ENCODE measurements around the gene TGFB2.

- no peak for TF ChIP-seq CTCF (IDR thresholded peaks at IDR 0.05)
- no peak for TF ChIP-seq POLR2A (IDR thresholded peaks at IDR 0.05)
Observed at GRCh38 chr1:218369688-218370511, 24.8 kb downstream of the TGFB2 start.

Measured in sigmoid colon (tissue), 3 donors.